ENCODE measurements around the gene MYEOV.

MYEOV gene

DNA sequence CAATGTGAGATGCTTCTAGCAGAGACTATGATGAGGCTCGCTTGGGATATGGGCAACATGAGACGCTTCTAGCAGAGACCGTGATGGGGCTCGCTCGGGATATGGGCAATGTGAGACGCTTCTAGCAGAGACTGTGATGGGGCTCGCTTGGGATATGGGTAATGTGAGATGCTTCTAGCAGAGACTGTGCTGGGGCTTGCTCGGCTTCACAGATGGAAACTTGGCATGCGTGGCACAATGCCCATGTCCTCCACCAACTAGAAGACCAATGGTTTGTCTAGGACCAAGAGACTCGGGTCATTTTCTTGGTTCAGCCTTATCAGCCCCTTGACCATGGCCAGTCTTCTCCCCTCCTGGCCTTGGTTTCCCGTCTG is 7.1 kb downstream of the MYEOV start:
- no peak for TF ChIP-seq CTCF (IDR thresholded peaks at IDR 0.05; ENCODE audit: low read length, missing control alignments)

GRCh38 chr11:69301455-69302401 is 7.8 kb downstream of the MYEOV start:
- no peak overlapping the region for H3K4me3 ChIP-seq (replicated peaks; ENCODE audit: low read depth, low read length)
- no peak for TF ChIP-seq CTCF (IDR thresholded peaks at IDR 0.05; ENCODE audit: low read length, missing control alignments)
- peak; percentile 63 for DNase-seq (ENCODE audit: low read depth)

More for the DNA sequence above, 7.1 kb downstream of the MYEOV start:
- no peak overlapping the region for H3K4me3 ChIP-seq (replicated peaks; ENCODE audit: low read depth, low read length)
- DNase-seq (ENCODE audit: low read depth) = no peak

DNA sequence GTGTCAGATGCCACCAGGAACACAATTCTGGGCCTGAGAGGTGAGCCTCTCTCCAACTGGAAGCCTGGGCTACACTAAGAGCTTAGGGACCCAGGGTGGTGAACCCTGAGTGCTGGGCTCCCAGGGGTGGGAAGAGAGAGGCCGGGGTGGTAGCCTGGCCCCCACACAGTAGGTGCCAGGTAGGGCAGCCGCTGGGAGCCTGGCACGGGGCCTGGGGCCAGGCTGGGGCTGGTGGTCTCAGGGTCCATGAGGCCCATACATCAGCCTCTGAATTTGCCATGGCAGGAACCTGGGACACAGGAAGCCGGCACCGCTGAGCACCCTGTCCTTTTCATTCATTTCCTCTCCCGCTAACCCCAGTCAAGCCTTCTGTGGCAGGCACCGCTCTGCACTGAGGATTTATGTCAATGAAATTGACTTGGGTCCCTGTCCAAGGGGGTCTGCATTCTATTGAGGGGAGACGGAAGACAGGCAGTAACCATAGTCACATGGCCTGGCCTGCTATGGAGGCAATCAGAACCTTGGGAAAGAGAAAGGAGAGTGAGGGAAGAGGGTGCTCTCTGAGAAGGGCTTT is 8.6 kb downstream of the MYEOV start:
- H3K4me3 ChIP-seq (replicated peaks; ENCODE audit: low read depth, low read length) = no peak overlapping the region
- DNase-seq (ENCODE audit: low read depth) = no peak
- TF ChIP-seq CTCF (IDR thresholded peaks at IDR 0.05; ENCODE audit: low read length, missing control alignments) = no peak

- H3K4me3 ChIP-seq (replicated peaks; ENCODE audit: low read depth, low read length) = no peak overlapping the region
- TF ChIP-seq CTCF (IDR thresholded peaks at IDR 0.05; ENCODE audit: low read length, missing control alignments) = no peak
- no peak for DNase-seq (ENCODE audit: low read depth)
Observed at GRCh38 chr11:69303427-69303826, 9.5 kb downstream of the MYEOV start.

GRCh38 chr11:69304258-69304657 is 10.3 kb downstream of the MYEOV start:
- no peak for TF ChIP-seq CTCF (IDR thresholded peaks at IDR 0.05; ENCODE audit: low read length, missing control alignments)
- H3K4me3 ChIP-seq (replicated peaks; ENCODE audit: low read depth, low read length) = no peak overlapping the region
- no peak for DNase-seq (ENCODE audit: low read depth)

- no peak overlapping the region for H3K4me3 ChIP-seq (replicated peaks; ENCODE audit: low read depth, low read length)
- no peak for DNase-seq (ENCODE audit: low read depth)
- no peak for TF ChIP-seq CTCF (IDR thresholded peaks at IDR 0.05; ENCODE audit: low read length, missing control alignments)
Observed at GRCh38 chr11:69304686-69305085, 10.7 kb downstream of the MYEOV start.

Measured in fibroblast of pulmonary artery (primary cell).